HepG2 (cell line): ENCODE results near the gene DYNC2I2. TPM values are rescaled to one million over a fixed set of nuclear protein-coding genes. Genes with fewer than 3 reads are reported as not detected.

ENCODE experiments used
- AGO1 ChIP-seq: fragments of 200-400 bp; formaldehyde crosslinking; IDR thresholded peaks from 2 replicates; pipeline ENCODE4 v1.6.1; 2017; ENCODE audit warnings: mild to moderate bottlenecking, low read depth, low read length, moderate library complexity; ENCODE audit not compliant: poor library complexity, severe bottlenecking
- GRHL1 ChIP-seq: sonication (generic); formaldehyde crosslinking; conservative IDR thresholded peaks from 2 replicates; pipeline ENCODE4 v1.8.0; 2022; ENCODE audit warnings: missing genetic modification reagents
- KDM4B ChIP-seq: sonication (generic); formaldehyde crosslinking; IDR thresholded peaks from 2 replicates; pipeline ENCODE4 v1.4.0; 2020; ENCODE audit warnings: missing genetic modification reagents
- KMT2A ChIP-seq: sonication (generic); formaldehyde crosslinking; IDR thresholded peaks from 2 replicates; pipeline ENCODE4 v1.4.0; 2020; ENCODE audit warnings: missing genetic modification reagents
- NCOA5 ChIP-seq: sonication (generic); formaldehyde crosslinking; IDR thresholded peaks from 2 replicates; pipeline ENCODE4 v1.4.0; 2020; ENCODE audit warnings: missing genetic modification reagents
- NRL ChIP-seq: sonication (generic); formaldehyde crosslinking; IDR thresholded peaks from 2 replicates; pipeline ENCODE4 v1.5.0; 2020; ENCODE audit warnings: missing genetic modification reagents, mild to moderate bottlenecking, moderate library complexity, borderline replicate concordance
- SP1 ChIP-seq, 2 experiments: fragments of 450-650 bp in 1 of 2; sonication (generic) in 1 of 2; formaldehyde crosslinking in 1 of 2; IDR thresholded peaks; 2 replicates each; pipeline versions ENCODE4 v1.4.0 to v1.6.1; 2016 to 2020; ENCODE audit warnings: missing genetic modification reagents in 1 of 2
- U2AF2 ChIP-seq: fragments of 200-400 bp; formaldehyde crosslinking; IDR thresholded peaks from 2 replicates; pipeline ENCODE4 v1.6.1; 2017; ENCODE audit warnings: low read depth, mild to moderate bottlenecking, low read length
- ZNF280B ChIP-seq: sonication (generic); formaldehyde crosslinking; IDR thresholded peaks from 2 replicates; pipeline ENCODE4 v1.5.0; 2020; ENCODE audit warnings: missing genetic modification reagents, mild to moderate bottlenecking, borderline replicate concordance
- ZNF362 ChIP-seq: sonication (generic); formaldehyde crosslinking; IDR thresholded peaks from 2 replicates; pipeline ENCODE4 v1.4.0; 2020; ENCODE audit warnings: missing genetic modification reagents, mild to moderate bottlenecking, borderline replicate concordance
- ZNF503 ChIP-seq: sonication (generic); formaldehyde crosslinking; IDR thresholded peaks from 2 replicates; pipeline ENCODE4 v1.4.0; 2020; ENCODE audit warnings: missing genetic modification reagents
- ZNF576 ChIP-seq: sonication (generic); formaldehyde crosslinking; IDR thresholded peaks from 2 replicates; pipeline ENCODE4 v1.4.0; 2020; ENCODE audit warnings: mild to moderate bottlenecking, missing genetic modification reagents
- ZNF703 ChIP-seq: sonication (generic); formaldehyde crosslinking; IDR thresholded peaks from 2 replicates; pipeline ENCODE4 v1.5.1; 2020; ENCODE audit warnings: missing genetic modification reagents, mild to moderate bottlenecking, moderate library complexity, borderline replicate concordance
- ZNF720 ChIP-seq: sonication (generic); formaldehyde crosslinking; IDR thresholded peaks from 2 replicates; pipeline ENCODE4 v1.4.0; 2020; ENCODE audit warnings: missing genetic modification reagents
- ZNF770 ChIP-seq: sonication (generic); formaldehyde crosslinking; IDR thresholded peaks from 2 replicates; pipeline ENCODE4 v1.5.0; 2020; ENCODE audit warnings: mild to moderate bottlenecking, missing genetic modification reagents
- ZNF800 ChIP-seq: sonication (generic); formaldehyde crosslinking; IDR thresholded peaks from 2 replicates; pipeline ENCODE4 v1.4.0; 2020; ENCODE audit warnings: missing genetic modification reagents
- ZNF83 ChIP-seq: sonication (generic); formaldehyde crosslinking; IDR thresholded peaks from 2 replicates; pipeline ENCODE4 v1.4.0; 2020; ENCODE audit warnings: missing genetic modification reagents, mild to moderate bottlenecking, borderline replicate concordance
- polyA plus RNA-seq, 8 experiments: library from polyadenylated mRNA; depleted of rRNA in 3 of 8; stranded (reverse) in 7 of 8; unstranded in 1 of 8; fragments of >200 nt; fragmentation: Illumina TruSeq in 4 of 8; extraction: Trizol in 4 of 8; gene quantifications; 2 replicates each; pipeline versions ENCODE4 v1.2.1 to v1.2.3, GENCODE V29; 2011 to 2016; ENCODE audit warnings: low read depth in 4 of 8, missing spikeins in 1 of 8, mixed read lengths in 1 of 8; ENCODE audit not compliant: insufficient read depth in 1 of 8
- total RNA-seq, 5 experiments: library from RNA; depleted of rRNA; stranded (reverse); fragments of >200 nt; fragmentation: Illumina TruSeq; extraction: Trizol; gene quantifications; 2 replicates each; pipeline ENCODE4 v1.2.3, GENCODE V29; 2016; ENCODE audit warnings: low read depth in 1 of 5

The DYNC2I2 gene
- total and polyA plus RNA-seq, 2 of the 13 experiments (the other 11 are each of a cell fraction or from before 2014, with no cell fraction given) = 13.7 to 40.2 TPM

- TF ChIP-seq ZNF280B (CRISPR knock-in tag) (no peak), AGO1 (no peak), ZNF800 (CRISPR knock-in tag) (no peak), ZNF362 (peak; percentile 95), KMT2A (no peak), ZNF576 (no peak), KDM4B (CRISPR knock-in tag) (no peak), U2AF2 (no peak), ZNF83 (CRISPR knock-in tag) (no peak), SP1 (IDR thresholded peaks at IDR 0.05) (no peak), SP1 (CRISPR knock-in tag; IDR thresholded peaks at IDR 0.05) (no peak), NCOA5 (no peak), GRHL1 (CRISPR knock-in tag) (no peak), ZNF703 (CRISPR knock-in tag) (no peak), ZNF770 (CRISPR knock-in tag) (no peak), ZNF503 (no peak), ZNF720 (no peak), NRL (CRISPR knock-in tag) (0 out of 2 replicates have a peak, but pooled peaks have one; percentile 33)
Measured at GRCh38 chr9:128635266-128636023, 21.2 kb downstream of the DYNC2I2 start (continued).
